ENCODE data around the gene CDH12.
A peak's percentile ranks its signal among the peaks of the same experiment; 100 is the strongest.
"Not testable (repeated sequence)": the region's sequence is repeated elsewhere in the genome, so short reads cannot be mapped to it uniquely, and the experiment has no call there.

Gene CDH12

GRCh38 chr5:22411554-22412349 lies 441.4 kb downstream of the CDH12 start:
- no peak for DNase-seq

DNA sequence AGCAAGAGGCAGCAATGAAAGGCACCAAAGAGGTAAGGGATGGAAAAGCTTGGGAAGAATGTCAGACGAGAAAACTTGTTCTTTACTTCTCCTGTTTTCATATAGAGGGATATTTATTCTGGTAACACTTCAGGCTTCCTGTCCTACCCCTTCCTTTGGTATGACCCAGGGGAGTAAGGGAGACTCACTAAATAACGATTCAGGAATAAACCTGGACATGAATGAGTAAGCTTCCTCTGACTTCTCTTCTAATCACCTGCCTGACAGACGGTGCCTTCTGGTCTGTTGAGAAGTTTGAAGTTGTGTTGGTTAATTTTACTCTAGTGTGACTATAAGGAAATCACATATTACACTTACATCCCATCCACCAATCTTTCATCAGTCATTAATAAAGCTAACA lies 461.2 kb downstream of the CDH12 start:
- no peak for DNase-seq

- DNase-seq, result no peak
These were observed 462.3 kb downstream of the CDH12 start for GRCh38 chr5:22390888-22391287.

GRCh38 chr5:22372826-22373660 lies 480.1 kb downstream of the CDH12 start:
- DNase-seq, result no peak

DNA sequence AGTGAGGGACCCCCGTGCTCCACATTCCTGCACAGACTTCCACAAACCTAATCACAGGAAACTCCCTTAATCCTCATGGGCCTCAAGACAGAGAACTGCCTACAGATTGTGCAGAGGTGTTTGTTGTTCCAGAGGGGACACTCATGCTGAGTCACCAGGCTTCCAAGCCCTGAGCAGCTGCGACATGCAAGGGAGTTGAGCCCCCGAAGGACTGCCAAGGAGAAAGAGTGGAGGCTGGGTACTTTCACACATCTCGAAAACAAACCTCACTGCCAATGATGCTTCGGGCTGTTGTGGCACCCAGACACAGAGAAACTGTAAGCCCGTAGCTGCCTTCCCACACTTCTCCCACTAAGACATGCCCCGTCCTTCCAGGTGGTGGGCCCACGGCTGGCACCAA lies 480.8 kb downstream of the CDH12 start:
- peak; percentile 21 for DNase-seq

GRCh38 chr5:22354956-22355355 lies 498.2 kb downstream of the CDH12 start:
- no peak for DNase-seq

DNA sequence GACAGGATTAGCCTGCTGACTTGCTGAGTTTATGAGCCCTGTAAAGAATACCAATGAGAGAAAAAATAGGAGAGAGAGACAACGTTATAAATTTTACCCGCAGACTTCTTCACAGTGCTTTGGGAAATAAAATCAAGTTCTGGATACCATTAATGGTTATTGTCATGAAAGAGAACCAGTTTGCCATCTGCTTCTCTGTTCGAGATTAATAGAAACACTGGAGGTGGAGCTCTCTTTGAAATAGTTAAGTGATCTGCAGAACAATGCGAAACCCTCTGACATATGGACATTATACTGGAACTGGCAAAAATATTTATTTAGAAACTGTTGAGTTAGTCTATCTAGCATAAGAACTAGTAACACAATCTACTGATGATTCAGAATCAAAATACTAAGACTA lies 500.7 kb downstream of the CDH12 start:
- DNase-seq, result no peak

DNA sequence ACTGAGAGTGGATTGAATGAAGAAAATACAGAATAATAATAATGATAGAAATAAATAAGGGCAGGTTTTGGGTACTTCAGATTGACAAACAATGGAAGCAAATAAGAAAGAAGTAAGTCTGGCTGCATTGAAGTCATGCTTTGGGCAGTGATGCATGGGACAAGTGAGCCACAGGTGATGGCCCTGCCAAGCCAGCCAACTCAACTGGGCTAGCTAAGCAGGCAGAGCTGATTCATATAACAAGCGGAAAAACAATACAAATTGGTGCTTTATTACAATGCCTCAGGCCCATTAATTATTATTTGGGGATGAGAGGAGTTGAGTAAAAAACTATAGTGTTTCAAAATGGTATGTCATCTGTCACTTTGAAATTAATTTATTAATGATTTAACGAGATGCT lies 502.0 kb downstream of the CDH12 start:
- DNase-seq, result no peak

- no peak for DNase-seq
These were observed 505.1 kb downstream of the CDH12 start for GRCh38 chr5:22348027-22348426.

DNA sequence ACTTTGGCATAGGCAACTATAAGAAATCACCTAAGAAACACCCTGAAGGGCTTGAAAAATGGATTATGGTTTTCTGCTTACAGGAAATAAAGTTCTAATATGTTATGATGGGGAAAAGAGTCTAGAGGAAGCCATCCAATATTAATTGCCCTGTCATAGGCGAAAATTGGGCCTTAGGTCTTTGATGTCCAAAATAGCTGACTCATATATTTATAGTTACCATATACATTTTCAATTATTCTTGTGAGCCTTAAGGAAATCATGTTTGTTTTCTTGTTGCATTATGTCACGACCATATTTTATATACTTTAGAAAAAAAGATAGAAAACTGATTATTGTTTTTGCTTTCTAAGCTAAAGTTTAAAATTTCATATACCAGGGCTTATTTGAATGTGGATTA lies 509.1 kb downstream of the CDH12 start:
- no peak for DNase-seq

DNA sequence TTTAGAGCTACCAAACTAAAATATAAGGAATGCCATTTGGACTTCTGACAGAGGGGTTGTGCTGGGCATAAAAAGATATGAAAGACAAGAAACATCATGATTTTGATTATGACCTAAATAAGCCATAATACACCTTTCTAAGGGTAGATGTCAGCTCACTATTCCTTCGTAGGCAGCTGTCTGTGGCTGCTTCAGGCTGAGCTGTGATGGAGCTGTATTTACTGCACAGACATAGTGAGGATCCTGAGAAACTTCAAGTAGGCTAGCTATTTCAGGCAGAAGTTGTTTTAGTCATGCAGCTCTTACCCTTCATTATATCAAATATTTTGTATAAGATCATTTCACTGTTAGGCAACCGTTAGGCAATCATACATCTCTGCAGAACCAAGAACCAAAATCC lies 511.7 kb downstream of the CDH12 start:
- DNase-seq, result no peak

DNA sequence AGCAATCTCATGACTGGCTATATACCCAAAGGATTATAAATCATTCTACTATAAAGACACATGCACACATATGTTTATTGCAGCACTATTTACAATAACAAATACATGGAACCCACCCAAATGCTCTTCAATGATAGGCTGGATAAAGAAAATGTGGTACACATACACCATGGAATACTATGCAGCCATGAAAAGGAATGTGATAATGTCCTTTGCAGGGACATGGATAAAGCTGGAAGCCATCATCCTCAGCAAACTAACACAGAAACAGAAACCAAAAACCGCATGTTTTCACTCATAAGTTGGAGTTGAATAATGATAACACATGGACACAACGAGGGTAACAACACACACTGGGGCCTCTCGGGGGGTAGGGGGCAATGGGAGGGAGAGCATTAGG lies 520.2 kb downstream of the CDH12 start:
- DNase-seq, result not testable (repeated sequence)

DNA sequence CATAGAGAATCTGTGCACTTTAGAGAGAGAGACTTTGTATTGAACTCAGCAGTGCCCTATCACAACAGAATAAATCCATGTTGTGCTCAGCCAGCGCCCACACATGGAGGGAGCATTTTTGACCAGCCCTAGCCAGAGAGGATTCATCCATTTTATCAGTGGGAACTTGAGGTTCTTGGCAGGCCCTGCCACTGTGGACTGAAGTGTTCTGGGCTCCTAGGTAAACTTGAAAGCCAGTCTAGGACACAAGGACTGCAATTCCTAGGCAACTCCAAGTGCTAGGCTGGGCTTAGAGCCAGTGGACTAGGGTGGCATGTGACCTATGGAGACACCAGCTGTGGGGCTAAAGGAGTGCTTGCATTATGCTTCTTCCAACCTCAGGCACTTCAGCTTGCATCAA lies 523.5 kb downstream of the CDH12 start:
- DNase-seq, result no peak

- DNase-seq, result no peak
These were observed 533.3 kb downstream of the CDH12 start for GRCh38 chr5:22319798-22320197.

DNA sequence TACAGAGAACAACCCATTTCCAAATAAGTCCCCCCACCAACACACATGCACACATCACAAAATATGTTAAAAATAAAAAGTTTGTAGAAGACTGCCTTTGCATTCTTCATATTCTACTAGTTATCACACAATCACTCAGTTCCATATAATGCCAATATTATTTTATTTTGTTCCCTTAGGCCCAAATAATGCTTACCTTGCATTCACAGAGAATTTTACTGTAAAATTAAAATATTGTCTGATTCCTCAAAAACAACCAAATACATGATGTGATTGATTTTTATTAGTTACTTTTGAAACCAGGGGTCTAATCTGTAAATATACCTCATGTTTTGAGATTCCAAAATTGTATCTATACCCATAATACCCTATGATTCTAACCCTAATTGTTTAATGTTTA lies 536.9 kb downstream of the CDH12 start:
- DNase-seq, result no peak

GRCh38 chr5:22315052-22315451 lies 538.1 kb downstream of the CDH12 start:
- DNase-seq, result not testable (repeated sequence)

GRCh38 chr5:22314548-22314947 lies 538.6 kb downstream of the CDH12 start:
- DNase-seq, result no peak

- DNase-seq, result no peak
These were observed 547.1 kb downstream of the CDH12 start for GRCh38 chr5:22306011-22306410.

GRCh38 chr5:22295832-22296231 lies 557.3 kb downstream of the CDH12 start:
- DNase-seq, result no peak

DNA sequence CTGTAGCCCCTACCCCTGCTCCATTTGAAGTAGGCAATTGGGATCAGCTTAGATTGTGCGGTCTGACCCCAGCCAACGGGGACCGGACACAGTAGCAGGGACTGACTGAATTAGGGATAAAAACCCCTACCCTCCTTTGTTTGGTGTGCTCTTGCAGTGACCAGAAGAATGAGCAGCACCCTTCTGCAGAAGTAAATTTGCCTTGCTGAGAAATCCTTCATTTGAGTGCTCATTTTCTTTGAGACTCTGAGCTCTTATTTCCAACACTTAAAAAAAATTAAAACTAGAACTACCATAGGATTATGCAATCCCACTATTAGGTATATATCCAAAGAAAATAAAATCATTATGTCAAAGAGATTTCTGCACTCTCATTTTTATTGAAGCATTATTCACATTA lies 560.0 kb downstream of the CDH12 start:
- DNase-seq, result no peak

DNA sequence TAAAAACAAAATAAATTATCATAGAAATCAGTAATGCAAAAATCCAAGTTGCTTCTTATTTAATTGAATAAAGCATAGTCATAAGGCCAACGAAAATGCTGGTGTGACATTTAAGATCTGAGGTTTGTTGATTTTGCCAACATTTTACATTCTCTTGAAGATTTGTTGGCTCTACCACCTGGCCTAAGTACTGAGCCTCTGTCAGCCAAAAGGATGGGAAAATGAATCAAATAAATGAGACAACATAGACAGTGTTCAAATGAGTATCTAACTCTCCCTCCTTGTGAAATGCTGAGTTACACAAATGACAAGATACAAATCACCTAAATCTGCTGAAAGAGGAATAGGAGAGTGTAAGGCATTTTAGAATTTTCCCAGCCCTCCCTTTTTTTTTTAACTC lies 575.0 kb downstream of the CDH12 start:
- no peak for DNase-seq

DNA sequence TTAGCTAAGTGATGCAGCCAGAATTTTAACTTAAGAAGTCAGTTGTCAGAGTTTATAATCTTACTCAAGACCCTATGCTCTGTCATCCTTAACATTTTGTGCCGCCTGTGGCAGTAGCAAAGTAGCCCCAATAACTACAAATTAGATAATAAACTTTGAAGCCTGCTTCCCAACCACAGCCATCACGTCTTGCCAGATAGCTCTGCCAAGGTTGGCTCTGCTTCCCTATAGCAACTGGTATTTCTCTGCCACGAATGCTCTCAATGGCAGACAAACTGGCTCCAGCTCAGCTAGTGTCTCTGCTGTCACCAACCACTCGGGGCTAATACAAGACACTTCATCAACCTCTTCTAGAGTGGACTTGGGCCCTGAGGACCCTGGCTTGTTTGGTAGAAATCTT lies 576.1 kb downstream of the CDH12 start:
- no peak for DNase-seq

GRCh38 chr5:22265855-22266254 lies 587.3 kb downstream of the CDH12 start:
- not testable (repeated sequence) for DNase-seq

DNA sequence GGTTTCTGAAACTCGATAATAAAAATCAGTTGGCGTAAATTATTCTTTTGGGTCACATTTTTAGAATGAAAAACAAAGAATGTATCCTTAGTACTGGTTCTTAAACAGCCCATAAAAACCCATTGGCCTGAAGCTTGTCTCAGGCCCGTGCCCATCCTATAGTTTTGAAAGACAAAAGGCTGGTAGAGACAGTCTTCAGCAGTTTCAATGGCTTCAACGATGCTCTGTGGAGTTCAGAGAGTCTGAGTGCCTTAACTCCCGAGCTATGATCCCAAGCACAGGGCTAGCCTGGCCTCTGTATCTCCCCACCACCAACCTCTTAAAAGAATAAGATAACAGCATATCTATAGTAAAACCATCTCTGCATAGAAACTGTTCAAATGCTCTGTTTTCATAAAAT lies 595.0 kb downstream of the CDH12 start:
- DNase-seq, result no peak
